Measurements from ENCODE around the gene CDH20. TPM values are rescaled to one million over a fixed set of nuclear protein-coding genes. Genes with fewer than 3 reads are reported as not detected.

The CDH20 gene
- total and polyA plus RNA-seq, 4 donors = 0.02 to 0.11 (median 0.07) TPM; not detected in 1

GRCh38 chr18:61595615-61596251 lies 262.5 kb downstream of the CDH20 start:
- 44 to 62% methylated on average over 8 of the region's 8 CpGs for WGBS, 2 donors
- no peak for ATAC-seq (ENCODE audit: insufficient read depth, low FRiP score)
- no peaks in the 10 kb centered on the region for H3K27me3 ChIP-seq (ENCODE audit: control insufficient read depth in 3 of 3, insufficient read depth in 3 of 3, low read length in 2 of 3)
- no peak overlapping the region for H3K9ac ChIP-seq (ENCODE audit: insufficient read depth in 1 of 2, low read length in 2 of 2)
- H3K36me3 ChIP-seq (ENCODE audit: control insufficient read depth in 4 of 4, insufficient read depth in 4 of 4, low read length in 4 of 4) = no peaks in the 10 kb centered on the region
- no peaks in the 10 kb centered on the region for H3K9me3 ChIP-seq (ENCODE audit: control insufficient read depth in 4 of 4, insufficient read depth in 3 of 4, low read length in 3 of 4)
- TF ChIP-seq, protein P1, sequence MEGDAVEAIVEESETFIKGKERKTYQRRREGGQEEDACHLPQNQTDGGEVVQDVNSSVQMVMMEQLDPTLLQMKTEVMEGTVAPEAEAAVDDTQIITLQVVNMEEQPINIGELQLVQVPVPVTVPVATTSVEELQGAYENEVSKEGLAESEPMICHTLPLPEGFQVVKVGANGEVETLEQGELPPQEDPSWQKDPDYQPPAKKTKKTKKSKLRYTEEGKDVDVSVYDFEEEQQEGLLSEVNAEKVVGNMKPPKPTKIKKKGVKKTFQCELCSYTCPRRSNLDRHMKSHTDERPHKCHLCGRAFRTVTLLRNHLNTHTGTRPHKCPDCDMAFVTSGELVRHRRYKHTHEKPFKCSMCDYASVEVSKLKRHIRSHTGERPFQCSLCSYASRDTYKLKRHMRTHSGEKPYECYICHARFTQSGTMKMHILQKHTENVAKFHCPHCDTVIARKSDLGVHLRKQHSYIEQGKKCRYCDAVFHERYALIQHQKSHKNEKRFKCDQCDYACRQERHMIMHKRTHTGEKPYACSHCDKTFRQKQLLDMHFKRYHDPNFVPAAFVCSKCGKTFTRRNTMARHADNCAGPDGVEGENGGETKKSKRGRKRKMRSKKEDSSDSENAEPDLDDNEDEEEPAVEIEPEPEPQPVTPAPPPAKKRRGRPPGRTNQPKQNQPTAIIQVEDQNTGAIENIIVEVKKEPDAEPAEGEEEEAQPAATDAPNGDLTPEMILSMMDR (IDR thresholded peaks at IDR 0.05; ENCODE audit: control extremely low read depth, extremely low read depth) = no peak
- peaks cover 0 to 6% (median 0%) of the 10 kb centered on the region in 5 donors for H3K4me1 ChIP-seq (ENCODE audit: control insufficient read depth in 5 of 5, insufficient read depth in 5 of 5, low read length in 5 of 5)
- no peak overlapping the region for H3K4me3 ChIP-seq
- DNase-seq = no peak
- no peak overlapping the region for H3K27ac ChIP-seq (ENCODE audit: low read depth in 1 of 2, low read length in 1 of 2)

DNA sequence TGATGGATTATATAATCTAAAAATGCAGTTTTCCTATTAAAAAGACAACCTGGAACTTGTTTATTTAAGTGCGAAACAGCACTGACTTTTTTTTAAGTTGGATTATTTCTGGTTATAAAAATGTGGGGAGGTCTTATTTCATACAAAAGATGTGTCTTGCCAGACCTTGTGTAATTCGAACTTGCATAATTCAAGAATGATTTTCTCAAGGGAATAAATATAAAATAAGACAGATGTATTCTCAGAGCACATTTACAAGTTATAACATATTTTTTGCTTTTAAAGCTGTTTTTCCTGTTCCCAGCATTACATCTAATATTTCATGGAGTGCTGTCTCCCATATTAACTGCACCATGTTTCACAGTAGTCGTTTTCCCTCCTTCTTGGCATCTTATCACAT lies 263.1 kb downstream of the CDH20 start:
- Histone ChIP-seq H3K27ac (ENCODE audit: low read depth in 1 of 2, low read length in 1 of 2) (no peak overlapping the region), H3K4me1 (ENCODE audit: control insufficient read depth in 5 of 5, insufficient read depth in 5 of 5, low read length in 5 of 5) (peaks cover 0 to 6% (median 0%) of the 10 kb centered on the region in 5 donors), H3K9me3 (ENCODE audit: control insufficient read depth in 4 of 4, insufficient read depth in 3 of 4, low read length in 3 of 4) (no peaks in the 10 kb centered on the region), H3K27me3 (ENCODE audit: control insufficient read depth in 3 of 3, insufficient read depth in 3 of 3, low read length in 2 of 3) (no peaks in the 10 kb centered on the region), H3K4me3 (no peak overlapping the region), H3K9ac (ENCODE audit: insufficient read depth in 1 of 2, low read length in 2 of 2) (no peak overlapping the region), H3K36me3 (ENCODE audit: control insufficient read depth in 4 of 4, insufficient read depth in 4 of 4, low read length in 4 of 4) (no peaks in the 10 kb centered on the region)
- WGBS, 2 donors = 56 to 70% methylated on average over 3 of the region's 3 CpGs
- DNase-seq (peak in 2 of 3 donors; percentile 58 to 81), ATAC-seq (ENCODE audit: insufficient read depth, low FRiP score) (no peak)
- TF ChIP-seq, protein P1 (IDR thresholded peaks at IDR 0.05; ENCODE audit: control extremely low read depth, extremely low read depth) = no peak

- H3K36me3 ChIP-seq (ENCODE audit: control insufficient read depth in 4 of 4, insufficient read depth in 4 of 4, low read length in 4 of 4) = no peaks in the 10 kb centered on the region
- no peak overlapping the region for H3K27ac ChIP-seq (ENCODE audit: low read depth in 1 of 2, low read length in 1 of 2)
- H3K4me1 ChIP-seq (ENCODE audit: control insufficient read depth in 5 of 5, insufficient read depth in 5 of 5, low read length in 5 of 5) = peaks cover 0 to 6% (median 2%) of the 10 kb centered on the region in 5 donors
- H3K9ac ChIP-seq (ENCODE audit: insufficient read depth in 1 of 2, low read length in 2 of 2) = no peak overlapping the region
- H3K4me3 ChIP-seq = no peak overlapping the region
- TF ChIP-seq, protein P1 (IDR thresholded peaks at IDR 0.05; ENCODE audit: control extremely low read depth, extremely low read depth) = no peak
- H3K27me3 ChIP-seq (ENCODE audit: control insufficient read depth in 3 of 3, insufficient read depth in 3 of 3, low read length in 2 of 3) = no peaks in the 10 kb centered on the region
- WGBS, 2 donors = 76 to 82% methylated on average over 1 of the region's 1 CpG
- no peaks in the 10 kb centered on the region for H3K9me3 ChIP-seq (ENCODE audit: control insufficient read depth in 4 of 4, insufficient read depth in 3 of 4, low read length in 3 of 4)
- DNase-seq (no peak), ATAC-seq (ENCODE audit: insufficient read depth, low FRiP score) (no peak)
Measured at GRCh38 chr18:61597316-61597715, 264.1 kb downstream of the CDH20 start.

DNA sequence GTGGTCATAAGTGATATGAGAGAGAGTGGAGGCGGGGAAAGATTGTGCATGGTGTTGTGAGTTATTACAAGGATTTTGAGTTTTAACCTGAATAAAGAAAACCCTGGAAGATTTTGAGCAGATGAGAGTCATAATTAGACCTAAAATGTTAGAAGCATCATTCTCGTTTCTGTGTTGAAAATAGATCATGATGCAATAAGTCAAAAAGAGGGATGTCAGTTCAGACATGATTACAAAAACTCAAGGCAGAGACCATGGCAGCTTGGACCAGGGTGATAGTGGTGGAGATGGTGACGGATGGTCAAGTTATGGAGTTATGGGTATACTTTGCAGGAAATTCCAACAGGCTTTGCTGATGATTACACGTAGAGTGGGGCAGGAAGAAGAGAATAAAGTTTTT lies 267.2 kb downstream of the CDH20 start:
- no peak for DNase-seq
- no peak overlapping the region for H3K9ac ChIP-seq (ENCODE audit: insufficient read depth in 1 of 2, low read length in 2 of 2)
- no peak overlapping the region for H3K4me3 ChIP-seq
- H3K4me1 ChIP-seq (ENCODE audit: control insufficient read depth in 5 of 5, insufficient read depth in 5 of 5, low read length in 5 of 5) = peaks cover 2 to 18% (median 8%) of the 10 kb centered on the region in 5 donors
- no peaks in the 10 kb centered on the region for H3K36me3 ChIP-seq (ENCODE audit: control insufficient read depth in 4 of 4, insufficient read depth in 4 of 4, low read length in 4 of 4)
- H3K27me3 ChIP-seq (ENCODE audit: control insufficient read depth in 3 of 3, insufficient read depth in 3 of 3, low read length in 2 of 3) = no peaks in the 10 kb centered on the region
- TF ChIP-seq, protein P1 (IDR thresholded peaks at IDR 0.05; ENCODE audit: control extremely low read depth, extremely low read depth) = no peak
- no peak for ATAC-seq (ENCODE audit: insufficient read depth, low FRiP score)
- 88 to 90% methylated on average over 4 of the region's 4 CpGs for WGBS, 2 donors
- no peak overlapping the region for H3K27ac ChIP-seq (ENCODE audit: low read depth in 1 of 2, low read length in 1 of 2)
- no peaks in the 10 kb centered on the region for H3K9me3 ChIP-seq (ENCODE audit: control insufficient read depth in 4 of 4, insufficient read depth in 3 of 4, low read length in 3 of 4)

All from lung (tissue), 12 donors.